Activated CD4-positive, alpha-beta T cell treated with anti-CD3 and anti-CD28 coated beads, Interleukin-2, amount 50 U/mL, for 24 hours (primary cell): ENCODE measurements around the gene HOOK2.

Experiments used
- DNase-seq, 2 donors: peaks; one replicate each; pipeline ENCODE4 v3.0.0-alpha.2; 2020; ENCODE audit warnings: low read depth in 1 of 2, low spot score in 1 of 2

Gene HOOK2

DNA sequence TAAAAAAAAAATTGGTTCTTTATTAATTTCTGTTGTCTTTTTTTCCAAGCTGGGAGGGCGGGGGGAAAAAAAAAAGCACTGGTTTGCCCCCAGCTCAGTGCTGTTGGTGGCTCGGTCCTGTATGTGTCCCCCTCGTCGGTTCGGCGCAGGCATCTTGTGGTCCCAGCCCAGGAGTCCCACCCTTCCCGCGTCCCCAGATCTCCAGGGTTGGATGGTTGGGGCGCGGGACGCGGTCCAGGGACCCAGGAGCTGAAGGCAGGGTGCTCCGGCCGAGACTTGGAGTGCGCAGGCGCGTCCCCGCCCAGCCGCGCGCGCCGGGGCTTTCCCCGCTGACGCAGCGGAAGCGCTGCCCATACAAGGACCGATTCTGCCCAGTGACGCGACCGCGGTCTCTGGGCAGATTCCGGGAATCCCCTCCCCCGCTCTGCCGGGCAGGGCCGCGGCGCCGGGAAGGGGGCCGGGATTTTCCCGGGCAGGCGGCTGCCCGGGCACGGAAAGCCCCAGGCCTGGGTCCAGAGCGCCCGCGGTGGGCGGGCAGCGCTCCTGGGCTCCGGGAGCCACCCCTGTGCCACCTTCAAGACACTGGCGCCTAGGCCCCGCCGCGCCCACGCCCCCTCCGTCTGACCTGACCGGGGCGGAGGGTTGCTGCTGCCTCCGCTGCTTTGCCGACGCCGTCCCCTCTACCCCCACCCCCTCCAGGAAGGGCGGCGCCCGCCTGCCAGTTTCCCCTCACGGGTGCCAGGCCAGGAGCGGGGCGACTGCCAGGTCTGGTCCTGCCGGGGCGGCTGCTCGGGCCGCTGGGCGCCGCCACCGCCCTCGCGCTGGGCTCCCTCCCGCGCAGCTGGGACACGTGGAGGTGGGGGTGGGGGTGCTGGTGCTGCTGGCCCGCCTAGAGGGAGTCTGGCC, 18.2 kb upstream of the HOOK2 start:
- DNase-seq: peak; percentile 86 to 89

GRCh38 chr19:12792853-12793289, 17.5 kb upstream of the HOOK2 start:
- DNase-seq: no peak

- DNase-seq: peak in 1 of 2 donors; percentile 64
These were observed 16.9 kb upstream of the HOOK2 start for GRCh38 chr19:12792051-12792852.

DNA sequence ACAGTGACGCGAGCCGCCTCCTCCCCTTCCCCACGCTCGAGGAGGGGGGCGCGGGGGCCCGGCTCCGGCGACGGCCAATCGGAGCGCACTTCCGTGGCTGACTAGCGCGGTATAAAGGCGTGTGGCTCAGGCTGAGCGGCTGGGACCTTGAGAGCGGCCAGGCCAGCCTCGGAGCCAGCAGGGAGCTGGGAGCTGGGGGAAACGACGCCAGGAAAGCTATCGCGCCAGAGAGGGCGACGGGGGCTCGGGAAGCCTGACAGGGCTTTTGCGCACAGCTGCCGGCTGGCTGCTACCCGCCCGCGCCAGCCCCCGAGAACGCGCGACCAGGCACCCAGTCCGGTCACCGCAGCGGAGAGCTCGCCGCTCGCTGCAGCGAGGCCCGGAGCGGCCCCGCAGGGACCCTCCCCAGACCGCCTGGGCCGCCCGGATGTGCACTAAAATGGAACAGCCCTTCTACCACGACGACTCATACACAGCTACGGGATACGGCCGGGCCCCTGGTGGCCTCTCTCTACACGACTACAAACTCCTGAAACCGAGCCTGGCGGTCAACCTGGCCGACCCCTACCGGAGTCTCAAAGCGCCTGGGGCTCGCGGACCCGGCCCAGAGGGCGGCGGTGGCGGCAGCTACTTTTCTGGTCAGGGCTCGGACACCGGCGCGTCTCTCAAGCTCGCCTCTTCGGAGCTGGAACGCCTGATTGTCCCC, 16.1 kb upstream of the HOOK2 start, which contains the start of gene JUNB:
Gene JUNB, plus strand, starts transcription at position 142 of the 706 bp plus-strand sequence. Its CDS starts 286 bp downstream, at position 428.
- peak; percentile 93 to 95 for DNase-seq

DNA sequence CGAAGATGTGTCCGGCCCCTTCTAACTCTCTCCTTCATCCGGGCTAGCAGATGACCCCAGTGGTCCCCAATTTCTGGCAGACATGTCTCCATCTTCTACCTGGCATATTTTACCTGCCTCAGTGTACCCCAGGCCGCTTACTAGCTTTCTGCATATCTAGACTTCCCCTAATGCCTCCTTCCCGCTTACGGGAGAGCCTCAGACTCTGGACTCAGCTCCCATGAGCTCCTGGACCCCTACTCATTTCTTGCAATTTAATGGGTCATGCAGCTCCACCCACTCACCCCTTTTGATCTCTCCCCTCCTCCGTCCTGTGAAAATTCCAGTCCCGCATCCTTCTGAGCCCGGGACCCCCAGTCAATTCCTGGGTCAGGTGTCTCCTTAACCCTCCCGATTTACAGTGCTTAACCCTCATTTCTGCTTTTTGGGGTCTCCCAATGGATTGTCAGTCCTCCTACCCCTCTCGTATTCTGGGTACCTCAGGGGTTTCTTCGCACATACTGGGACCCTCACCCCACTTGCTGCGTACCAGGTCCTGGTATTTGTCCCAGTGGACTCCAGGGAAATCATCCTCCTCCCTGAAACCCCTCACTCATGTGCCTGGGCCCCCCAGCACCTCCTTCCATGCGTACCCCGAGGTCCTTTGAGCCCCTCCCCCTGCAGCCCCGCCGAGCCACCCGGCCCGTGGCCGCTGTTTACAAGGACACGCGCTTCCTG, 15.4 kb upstream of the HOOK2 start:
- DNase-seq: no peak

- DNase-seq: peak; percentile 77 to 84
These were observed 14.7 kb upstream of the HOOK2 start for GRCh38 chr19:12789904-12790619.

DNA sequence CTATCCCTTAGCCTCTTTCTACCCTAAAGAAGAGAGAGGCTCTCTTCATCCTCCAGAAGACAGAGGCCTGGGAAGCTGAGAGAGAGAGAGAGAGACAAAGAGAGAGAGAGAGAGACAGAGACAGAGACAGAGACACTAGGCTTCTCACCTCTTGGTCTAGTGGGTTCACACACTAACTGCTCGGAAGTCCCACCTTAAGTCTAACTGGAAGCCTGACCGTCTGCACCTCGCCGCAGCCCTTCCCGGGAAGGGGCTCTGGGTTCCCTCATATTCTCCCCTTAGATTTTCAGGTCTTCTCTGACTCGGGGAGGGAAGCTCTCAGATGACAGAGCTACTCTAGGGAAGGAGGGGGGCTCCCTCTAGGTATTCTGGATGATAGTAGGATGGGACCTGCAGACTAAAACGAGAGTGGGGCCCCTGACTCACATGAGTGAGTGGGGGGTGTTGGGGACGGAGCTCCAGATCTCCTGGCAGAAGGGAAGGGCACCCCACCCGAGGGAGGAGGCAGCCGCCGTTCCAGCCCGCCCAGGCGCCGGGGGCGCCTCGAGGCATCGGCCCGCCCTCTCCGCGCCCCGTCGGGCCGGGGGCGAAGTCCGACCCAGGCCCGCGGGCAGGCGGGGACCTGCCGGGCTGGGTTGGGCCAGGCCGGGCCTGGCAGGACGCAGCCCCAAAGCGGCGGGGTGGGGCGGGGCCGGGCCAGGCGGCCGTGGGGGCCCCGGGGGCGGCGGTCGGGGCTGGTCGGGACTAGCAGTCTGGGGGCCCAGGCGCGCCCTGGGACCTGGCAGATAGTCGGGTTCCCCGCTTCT, 13.9 kb upstream of the HOOK2 start:
- DNase-seq: no peak

GRCh38 chr19:12788682-12789097, 13.3 kb upstream of the HOOK2 start:
- DNase-seq: no peak

GRCh38 chr19:12788042-12788681, 12.8 kb upstream of the HOOK2 start:
- no peak for DNase-seq

GRCh38 chr19:12787458-12787857, 12.1 kb upstream of the HOOK2 start:
- no peak for DNase-seq

GRCh38 chr19:12786952-12787351, 11.6 kb upstream of the HOOK2 start:
- DNase-seq: no peak

DNA sequence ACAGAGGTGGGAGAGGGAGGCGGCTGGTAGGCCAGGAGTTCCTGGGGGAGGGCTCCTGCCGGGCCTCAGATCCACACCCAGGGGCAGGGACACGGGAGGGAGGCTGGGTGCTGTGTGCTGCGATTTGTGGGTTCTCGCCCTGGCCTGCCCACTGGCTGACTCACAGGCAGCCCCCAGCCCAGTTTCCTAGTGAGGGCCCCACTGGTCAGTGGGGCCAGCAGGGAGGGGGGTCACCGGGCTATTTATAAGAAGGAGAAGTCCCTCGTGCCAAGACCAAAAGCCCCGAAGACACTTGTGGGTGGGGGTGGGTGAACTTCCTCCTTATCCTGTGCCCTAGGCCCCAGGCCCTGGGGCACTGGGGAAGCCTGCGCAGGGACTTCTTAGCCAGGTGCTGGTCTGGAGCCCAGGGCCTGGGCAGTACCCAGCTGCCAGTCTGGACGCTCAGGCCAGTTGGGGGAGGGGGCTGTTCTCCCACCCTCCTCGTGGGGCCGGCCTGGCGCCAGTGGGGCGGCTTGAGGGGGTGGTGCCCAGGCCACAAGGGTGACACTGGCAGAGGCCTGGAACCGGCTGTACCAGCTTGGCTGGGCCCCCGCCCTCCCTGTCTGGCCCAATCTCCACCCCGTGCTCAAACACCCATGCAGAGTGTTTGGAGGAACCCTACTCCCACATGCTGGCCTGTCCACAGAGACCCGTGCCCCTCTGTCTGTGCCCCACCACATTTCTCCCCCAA, 11.0 kb upstream of the HOOK2 start:
- no peak for DNase-seq

- DNase-seq: no peak
These were observed 10.2 kb upstream of the HOOK2 start for GRCh38 chr19:12785431-12786031.

DNA sequence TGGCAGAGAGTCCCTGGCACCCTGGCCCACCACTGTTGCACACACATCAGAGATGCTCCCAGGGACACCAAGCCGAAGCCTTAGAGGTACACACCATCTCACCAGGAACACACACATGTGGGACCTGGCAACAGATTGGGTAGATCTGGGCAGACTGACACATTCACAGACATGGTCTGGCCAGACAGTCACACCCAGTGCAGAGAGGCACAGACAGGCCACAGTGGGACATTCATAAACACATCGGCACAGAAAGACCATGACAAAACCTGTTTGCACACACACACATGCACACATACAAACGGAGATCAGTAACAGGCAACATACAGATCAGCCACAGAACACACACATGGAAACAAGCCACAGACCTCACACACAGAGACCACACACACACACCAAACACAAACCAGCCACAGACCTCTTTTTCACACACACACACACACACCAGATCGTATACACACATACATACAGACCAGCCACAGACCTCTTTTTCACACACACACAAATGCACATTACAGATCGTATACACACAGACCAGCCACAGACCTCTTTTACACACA, 9.6 kb upstream of the HOOK2 start:
- no peak for DNase-seq

GRCh38 chr19:12784394-12784870, 9.1 kb upstream of the HOOK2 start:
- DNase-seq: no peak

GRCh38 chr19:12783849-12784393, 8.6 kb upstream of the HOOK2 start:
- no peak for DNase-seq
